Activated CD8-positive, alpha-beta T cell treated with anti-CD3 and anti-CD28 coated beads for 36 hours (primary cell): ENCODE results near the gene ARHGAP31. TPM values are rescaled to one million over a fixed set of nuclear protein-coding genes. Genes with fewer than 3 reads are reported as not detected.

Source experiments
- ATAC-seq: fragments of 200-7000 bp; cut with Tn5 transposase; one replicate; pipeline ENCODE4 v1.10.0; 2021; ENCODE audit warnings: mild to moderate bottlenecking, moderate library complexity
- CTCF ChIA-PET: fragments of 350-600 bp; sonication (Branson Sonifier 250); formaldehyde crosslinking; loops from one replicate; lab custom pipeline; 2021; ENCODE audit warnings: antibody characterized with exemption; lab: Charles Lee
- POLR2A ChIA-PET: fragments of 350-600 bp; sonication (Branson Sonifier 250); formaldehyde crosslinking; loops from one replicate; lab custom pipeline; 2021; ENCODE audit warnings: antibody characterized with exemption; lab: Charles Lee
- DNase-seq: peaks from one replicate; pipeline ENCODE4 v3.0.0-alpha.2; 2020
- H3K27ac Mint-ChIP-seq: one replicate; pipeline ENCODE4 v1.8.0; 2021; ENCODE audit warnings: mild to moderate bottlenecking, mixed read lengths
- H3K27me3 Mint-ChIP-seq: one replicate; pipeline ENCODE4 v1.8.0; 2021; ENCODE audit warnings: mixed read lengths
- H3K36me3 Mint-ChIP-seq: one replicate; pipeline ENCODE4 v1.8.0; 2021; ENCODE audit warnings: low read depth, mixed read lengths
- H3K4me1 Mint-ChIP-seq: one replicate; pipeline ENCODE4 v1.8.0; 2021; ENCODE audit warnings: low read depth, mixed read lengths
- H3K4me3 Mint-ChIP-seq: one replicate; pipeline ENCODE4 v1.8.0; 2021; ENCODE audit warnings: mild to moderate bottlenecking, moderate library complexity, mixed read lengths
- H3K9me3 Mint-ChIP-seq: one replicate; pipeline ENCODE4 v1.8.0; 2021; ENCODE audit warnings: mixed read lengths
- CTCF ChIP-seq: fragments of 200-600 bp; IDR thresholded peaks from one replicate; pipeline ENCODE4 v1.8.0; 2022; ENCODE audit warnings: antibody characterized with exemption, mild to moderate bottlenecking
- intact Hi-C: fragments of 100-400 bp; cut with micrococcal nuclease; formaldehyde crosslinking; loops from one replicate; pipeline ENCODE4 v1.10.0; 2022
- total RNA-seq, 2 experiments: library from RNA; stranded (reverse); gene quantifications; one replicate each; pipeline ENCODE4 v1.2.3, GENCODE V29; 2021

Gene ARHGAP31
- total RNA-seq, 2 experiments from 2014 or later, result 6.6 to 8.0 TPM

GRCh38 chr3:119340446-119340845 is 46.3 kb downstream of the ARHGAP31 start:
- no peaks in the 10 kb centered on the region for H3K27me3 Mint-ChIP-seq
- ChIA-PET CTCF (interaction anchor here (2.6 kb wide), 1 partner anchor 12 kb away, joined by 8 read pairs; no protein-coding TSS in a partner anchor), POLR2A (no interaction called here)
- intact Hi-C loops, result no loop called here
- no peak overlapping the region for H3K27ac Mint-ChIP-seq
- TF ChIP-seq CTCF, result no peak
- DNase-seq (no peak), ATAC-seq (no peak)
- H3K4me1 Mint-ChIP-seq, result no peaks in the 10 kb centered on the region
- H3K36me3 Mint-ChIP-seq, result peaks cover 3% of the 10 kb centered on the region
- no peak overlapping the region for H3K4me3 Mint-ChIP-seq
- H3K9me3 Mint-ChIP-seq, result no peaks in the 10 kb centered on the region

- ChIA-PET POLR2A (no interaction called here), CTCF (interaction anchor here (2.6 kb wide), 1 partner anchor 11 kb away, joined by 8 read pairs; no protein-coding TSS in a partner anchor)
- H3K36me3 Mint-ChIP-seq, result no peaks in the 10 kb centered on the region
- intact Hi-C loops, result no loop called here
- ATAC-seq (no peak), DNase-seq (no peak)
- H3K27me3 Mint-ChIP-seq, result no peaks in the 10 kb centered on the region
- no peak for TF ChIP-seq CTCF
- H3K9me3 Mint-ChIP-seq, result no peaks in the 10 kb centered on the region
- no peaks in the 10 kb centered on the region for H3K4me1 Mint-ChIP-seq
- no peak overlapping the region for H3K4me3 Mint-ChIP-seq
- no peak overlapping the region for H3K27ac Mint-ChIP-seq
Observed at GRCh38 chr3:119342176-119342575, 48.0 kb downstream of the ARHGAP31 start.

- ATAC-seq (no peak), DNase-seq (no peak)
- intact Hi-C loops, result no loop called here
- H3K4me3 Mint-ChIP-seq, result no peak overlapping the region
- ChIA-PET POLR2A (no interaction called here), CTCF (interaction anchor here (1.2 to 2.1 kb wide), 2 partner anchors 9 to 10 kb away, joined by 4 to 7 read pairs; no protein-coding TSS in a partner anchor)
- H3K9me3 Mint-ChIP-seq, result no peaks in the 10 kb centered on the region
- no peaks in the 10 kb centered on the region for H3K27me3 Mint-ChIP-seq
- H3K4me1 Mint-ChIP-seq, result no peaks in the 10 kb centered on the region
- no peak overlapping the region for H3K27ac Mint-ChIP-seq
- no peak for TF ChIP-seq CTCF
- no peaks in the 10 kb centered on the region for H3K36me3 Mint-ChIP-seq
Observed at GRCh38 chr3:119343719-119344118, 49.5 kb downstream of the ARHGAP31 start.

- no peaks in the 10 kb centered on the region for H3K9me3 Mint-ChIP-seq
- peaks cover 8% of the 10 kb centered on the region for H3K4me1 Mint-ChIP-seq
- no peaks in the 10 kb centered on the region for H3K36me3 Mint-ChIP-seq
- H3K4me3 Mint-ChIP-seq, result no peak overlapping the region
- no peak overlapping the region for H3K27ac Mint-ChIP-seq
- no peak for ATAC-seq
- no peaks in the 10 kb centered on the region for H3K27me3 Mint-ChIP-seq
- no peak for TF ChIP-seq CTCF
- intact Hi-C loops, result no loop called here
- ChIA-PET CTCF (interaction anchor here (0.7 to 1.0 kb wide), 2 partner anchors 105 to 303 kb away, joined by 3 read pairs; partner anchors contain the start of gene B4GALT4), POLR2A (interaction anchor here (0.9 kb wide), 1 partner anchor 8 kb away, joined by 3 read pairs; no protein-coding TSS in a partner anchor)
- no peak for DNase-seq
Observed at GRCh38 chr3:119346076-119346496, 51.9 kb downstream of the ARHGAP31 start.

GRCh38 chr3:119347036-119347435 is 52.9 kb downstream of the ARHGAP31 start:
- H3K4me3 Mint-ChIP-seq, result no peak overlapping the region
- CTCF ChIA-PET, result interaction anchor here (1.0 to 1.2 kb wide), 4 partner anchors 42 to 463 kb away, joined by 3 read pairs; partner anchors contain the start of gene B4GALT4
- POLR2A ChIA-PET, result no interaction called here
- peaks cover 18% of the 10 kb centered on the region for H3K4me1 Mint-ChIP-seq
- TF ChIP-seq CTCF, result no peak
- H3K9me3 Mint-ChIP-seq, result no peaks in the 10 kb centered on the region
- no peaks in the 10 kb centered on the region for H3K36me3 Mint-ChIP-seq
- H3K27me3 Mint-ChIP-seq, result no peaks in the 10 kb centered on the region
- ATAC-seq (no peak), DNase-seq (no peak)
- intact Hi-C loops, result no loop called here
- H3K27ac Mint-ChIP-seq, result no peak overlapping the region
